OCI-LY7 (cell line): Measurements from ENCODE around the gene RALGAPA2.

Source experiments
- EZH2phosphoT487 ChIP-seq: fragments of 200-600 bp; sonication (generic); IDR thresholded peaks from 2 replicates; pipeline ENCODE4 v1.6.1; 2018; ENCODE audit warnings: low read depth, borderline replicate concordance, mild to moderate bottlenecking, mixed run types, antibody characterized with exemption, low read length, moderate library complexity, mixed read lengths
- TF ChIP-seq, protein P1 (sequence below): fragments of 200-600 bp; sonication (generic); conservative IDR thresholded peaks from 2 replicates; pipeline ENCODE4 v1.5.1; 2014; ENCODE audit warnings: mild to moderate bottlenecking, antibody characterized with exemption, low read length, moderate library complexity, mixed read lengths

DNA sequence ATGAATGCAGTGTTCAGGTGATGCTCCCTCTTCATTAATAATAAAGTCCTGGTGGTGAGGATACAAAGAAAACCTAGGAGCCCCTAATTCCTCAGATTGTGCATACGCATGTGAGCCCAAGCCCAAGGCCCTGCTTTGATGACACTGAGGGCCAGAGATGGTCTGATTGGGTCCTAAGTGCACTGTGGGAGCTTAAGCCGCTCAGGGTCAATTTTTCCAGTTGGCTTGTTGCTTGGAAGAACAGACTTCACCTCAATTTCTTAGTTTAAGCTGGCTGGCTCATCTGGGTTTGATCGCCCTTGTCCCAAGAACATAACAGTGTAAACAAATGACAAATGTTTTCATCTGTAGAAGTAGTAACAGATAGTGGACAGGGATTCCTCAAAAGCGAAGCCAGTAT lies 303.1 kb downstream of the RALGAPA2 start:
- TF ChIP-seq EZH2phosphoT487, result no peak
- TF ChIP-seq, protein P1, sequence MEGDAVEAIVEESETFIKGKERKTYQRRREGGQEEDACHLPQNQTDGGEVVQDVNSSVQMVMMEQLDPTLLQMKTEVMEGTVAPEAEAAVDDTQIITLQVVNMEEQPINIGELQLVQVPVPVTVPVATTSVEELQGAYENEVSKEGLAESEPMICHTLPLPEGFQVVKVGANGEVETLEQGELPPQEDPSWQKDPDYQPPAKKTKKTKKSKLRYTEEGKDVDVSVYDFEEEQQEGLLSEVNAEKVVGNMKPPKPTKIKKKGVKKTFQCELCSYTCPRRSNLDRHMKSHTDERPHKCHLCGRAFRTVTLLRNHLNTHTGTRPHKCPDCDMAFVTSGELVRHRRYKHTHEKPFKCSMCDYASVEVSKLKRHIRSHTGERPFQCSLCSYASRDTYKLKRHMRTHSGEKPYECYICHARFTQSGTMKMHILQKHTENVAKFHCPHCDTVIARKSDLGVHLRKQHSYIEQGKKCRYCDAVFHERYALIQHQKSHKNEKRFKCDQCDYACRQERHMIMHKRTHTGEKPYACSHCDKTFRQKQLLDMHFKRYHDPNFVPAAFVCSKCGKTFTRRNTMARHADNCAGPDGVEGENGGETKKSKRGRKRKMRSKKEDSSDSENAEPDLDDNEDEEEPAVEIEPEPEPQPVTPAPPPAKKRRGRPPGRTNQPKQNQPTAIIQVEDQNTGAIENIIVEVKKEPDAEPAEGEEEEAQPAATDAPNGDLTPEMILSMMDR, result no peak
